Activated T-helper 1 cell treated with anti-CD3 and anti-CD28 coated beads, Interleukin-12 subunit alpha, Interleukin-12 subunit beta, Interleukin-2, Interleukin-4 antibody, amounts not matched to agents 30 ng/mL and 10 ng/mL and 1 ng/mL, durations not matched to agents 14 hours and 24 hours and 36 hours (primary cell): Measurements from ENCODE around the gene SPINDOC. TPM values are rescaled to one million over a fixed set of nuclear protein-coding genes. Genes with fewer than 3 reads are reported as not detected.

Source experiments
- DNase-seq: peaks from one replicate; pipeline ENCODE4 v3.0.0; 2021; ENCODE audit warnings: low spot score
- H3K27ac Mint-ChIP-seq: one replicate; pipeline ENCODE4 v1.8.0; 2021; ENCODE audit warnings: mild to moderate bottlenecking, mixed read lengths
- H3K27me3 Mint-ChIP-seq: one replicate; pipeline ENCODE4 v1.8.0; 2022; ENCODE audit warnings: mild to moderate bottlenecking, moderate library complexity, mixed read lengths; ENCODE audit not compliant: insufficient read depth
- H3K36me3 Mint-ChIP-seq: one replicate; pipeline ENCODE4 v1.8.0; 2021; ENCODE audit warnings: low read depth, mixed read lengths
- H3K4me1 Mint-ChIP-seq: one replicate; pipeline ENCODE4 v1.8.0; 2021; ENCODE audit warnings: low read depth, mixed read lengths
- H3K4me3 Mint-ChIP-seq: one replicate; pipeline ENCODE4 v1.8.0; 2021; ENCODE audit warnings: mild to moderate bottlenecking, moderate library complexity, mixed read lengths
- H3K9me3 Mint-ChIP-seq: one replicate; pipeline ENCODE4 v1.8.0; 2021; ENCODE audit warnings: mixed read lengths
- intact Hi-C: fragments of 100-400 bp; cut with micrococcal nuclease; formaldehyde crosslinking; loops from one replicate; pipeline ENCODE4 v1.15.1; 2024
- total RNA-seq: library from RNA; stranded (reverse); gene quantifications from 2 replicates; pipeline ENCODE4 v1.2.3, GENCODE V29; 2022

SPINDOC gene
- total RNA-seq, 1 donor from 2014 or later, result 64.3 TPM

DNA sequence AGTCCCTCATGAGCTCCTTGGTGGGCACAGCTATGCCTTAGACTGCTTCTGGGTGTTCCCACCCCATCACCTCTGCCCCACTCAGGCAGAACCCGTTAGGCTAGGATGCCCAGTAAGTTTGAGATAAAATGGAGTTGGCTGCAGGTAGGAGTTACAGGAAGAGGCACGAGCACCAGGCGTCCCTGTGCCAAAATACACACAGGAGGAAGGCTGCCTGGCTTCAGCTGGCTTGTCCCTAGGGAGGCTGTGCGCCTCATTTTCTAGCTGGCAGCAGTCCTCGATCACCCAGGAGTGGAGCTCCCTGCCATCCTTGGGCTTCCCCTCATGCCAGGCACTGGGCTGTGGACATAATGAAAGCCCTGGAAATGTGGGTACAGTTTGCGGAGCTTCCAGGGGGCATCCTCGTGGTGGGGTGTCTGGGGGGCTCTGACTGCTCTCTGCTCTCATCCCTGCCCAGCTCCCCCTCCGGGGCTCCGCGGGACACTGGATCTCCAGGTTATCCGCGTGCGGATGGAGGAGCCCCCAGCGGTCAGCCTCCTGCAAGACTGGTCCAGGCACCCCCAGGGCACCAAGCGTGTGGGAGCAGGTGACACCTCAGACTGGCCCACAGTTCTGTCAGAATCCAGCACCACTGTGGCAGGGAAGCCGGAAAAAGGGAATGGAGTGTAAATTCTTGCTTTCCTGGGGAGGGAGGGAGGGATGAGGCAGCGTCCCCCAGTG, 13.4 kb downstream of the SPINDOC start:
- no peaks in the 10 kb centered on the region for H3K27me3 Mint-ChIP-seq
- H3K9me3 Mint-ChIP-seq, result no peaks in the 10 kb centered on the region
- H3K36me3 Mint-ChIP-seq, result peaks cover 26% of the 10 kb centered on the region
- DNase-seq, result no peak
- H3K4me1 Mint-ChIP-seq, result no peaks in the 10 kb centered on the region
- intact Hi-C loops, result no loop called here
- no peak overlapping the region for H3K27ac Mint-ChIP-seq
- H3K4me3 Mint-ChIP-seq, result no peak overlapping the region

DNA sequence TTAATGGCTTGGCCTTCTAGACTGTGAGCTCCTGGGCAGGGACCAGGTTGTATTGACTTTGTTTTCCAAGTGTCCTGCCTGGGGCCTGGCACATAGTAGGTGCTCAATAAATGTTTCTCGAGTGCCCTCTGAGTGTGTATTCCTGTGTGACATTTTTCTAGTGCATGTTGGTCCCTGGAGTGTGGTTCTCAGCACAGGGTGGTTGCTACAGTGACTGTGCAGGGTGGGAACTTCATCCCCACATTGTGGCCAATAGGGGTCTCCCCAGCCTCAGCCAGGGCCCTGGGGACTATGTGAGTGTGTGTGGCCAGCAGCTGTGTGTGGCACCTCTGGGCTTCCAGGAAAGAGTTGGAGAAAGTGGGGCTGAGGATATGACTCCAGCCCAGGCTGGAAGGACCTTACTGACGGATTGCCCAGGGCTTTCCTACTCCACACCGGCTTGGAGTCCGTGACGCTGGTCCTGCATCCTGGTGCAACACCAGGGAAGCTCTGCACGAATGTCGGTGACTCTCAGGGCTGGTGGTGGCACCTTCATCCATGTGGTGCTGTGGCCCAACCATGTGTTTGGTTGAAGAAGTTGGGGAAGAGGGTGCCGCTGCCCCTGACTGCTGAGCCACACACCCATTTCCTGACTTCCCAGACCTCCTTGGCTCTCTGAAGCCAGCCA, 16.7 kb downstream of the SPINDOC start:
- intact Hi-C loops, result no loop called here
- Mint-ChIP-seq H3K27me3 (no peaks in the 10 kb centered on the region), H3K4me3 (no peak overlapping the region), H3K36me3 (peaks cover 7% of the 10 kb centered on the region), H3K9me3 (no peaks in the 10 kb centered on the region), H3K27ac (no peak overlapping the region), H3K4me1 (peaks cover 4% of the 10 kb centered on the region)
- no peak for DNase-seq

DNA sequence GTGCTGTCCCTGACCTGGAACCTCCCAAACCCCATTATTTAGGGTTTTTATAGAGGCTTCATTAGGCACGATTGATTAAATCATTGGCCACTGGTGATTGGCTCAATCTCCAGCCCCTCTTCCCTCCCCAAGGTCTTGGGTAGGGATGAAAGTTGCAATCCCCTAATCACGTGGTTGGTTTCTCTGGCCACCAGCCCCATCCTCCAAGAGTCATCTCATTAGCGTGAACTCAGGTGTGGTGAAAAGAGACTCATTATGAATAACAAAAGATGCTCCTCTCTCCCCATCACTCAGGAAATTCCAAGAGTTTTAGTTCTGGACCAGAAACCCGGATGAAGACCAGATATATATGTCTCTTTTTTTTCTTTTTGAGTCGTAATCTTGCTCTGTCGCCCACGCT, 18.1 kb downstream of the SPINDOC start:
- H3K27me3 Mint-ChIP-seq, result peaks cover 5% of the 10 kb centered on the region
- no peak overlapping the region for H3K4me3 Mint-ChIP-seq
- peaks cover 3% of the 10 kb centered on the region for H3K36me3 Mint-ChIP-seq
- intact Hi-C loops, result no loop called here
- no peak overlapping the region for H3K27ac Mint-ChIP-seq
- DNase-seq, result no peak
- no peaks in the 10 kb centered on the region for H3K9me3 Mint-ChIP-seq
- H3K4me1 Mint-ChIP-seq, result peaks cover 11% of the 10 kb centered on the region

DNA sequence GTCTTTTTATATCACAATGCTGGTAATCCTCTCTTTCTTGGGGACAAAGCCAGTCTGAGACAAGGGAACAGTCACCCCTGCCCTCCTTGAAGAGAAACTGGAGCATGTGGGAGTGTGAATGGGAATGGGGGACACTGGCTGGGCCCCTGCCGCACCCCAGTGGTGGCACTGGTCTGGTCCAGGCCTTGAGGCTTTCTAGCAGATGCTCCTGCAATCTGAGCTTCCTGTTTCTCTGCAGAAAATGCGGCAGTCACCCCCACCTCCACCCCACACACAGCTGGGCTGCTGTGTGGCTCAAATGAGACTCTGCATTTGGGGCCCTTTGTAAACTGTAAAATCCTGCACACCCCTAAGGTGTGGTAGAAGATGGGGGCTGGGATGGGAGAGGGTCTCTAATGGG, 19.1 kb downstream of the SPINDOC start:
- peaks cover 5% of the 10 kb centered on the region for H3K27me3 Mint-ChIP-seq
- peaks cover 5% of the 10 kb centered on the region for H3K36me3 Mint-ChIP-seq
- H3K4me1 Mint-ChIP-seq, result peaks cover 17% of the 10 kb centered on the region
- no peak for DNase-seq
- no peak overlapping the region for H3K27ac Mint-ChIP-seq
- no peaks in the 10 kb centered on the region for H3K9me3 Mint-ChIP-seq
- intact Hi-C loops, result no loop called here
- H3K4me3 Mint-ChIP-seq, result no peak overlapping the region

DNA sequence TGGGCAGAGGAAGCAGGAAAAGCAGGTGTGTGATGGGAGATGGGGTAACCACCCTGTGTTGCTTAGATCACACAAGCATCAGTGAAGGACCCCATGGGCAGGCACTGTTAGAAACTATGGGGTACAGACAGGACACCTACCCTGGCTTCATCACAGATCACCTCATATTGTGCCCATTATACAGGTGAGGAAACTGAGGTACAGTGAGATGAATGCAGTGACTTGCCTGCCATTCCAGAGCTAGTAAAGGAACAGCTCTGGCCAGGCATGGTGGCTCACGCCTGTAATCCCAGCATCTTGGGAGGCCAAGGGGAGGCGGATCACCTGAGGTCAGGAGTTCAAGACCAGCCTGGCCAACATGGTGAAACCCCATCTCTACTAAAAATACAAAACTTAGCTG, 19.8 kb downstream of the SPINDOC start:
- H3K27me3 Mint-ChIP-seq, result peaks cover 5% of the 10 kb centered on the region
- intact Hi-C loops, result no loop called here
- no peak for DNase-seq
- no peak overlapping the region for H3K4me3 Mint-ChIP-seq
- peaks cover 2% of the 10 kb centered on the region for H3K36me3 Mint-ChIP-seq
- peaks cover 24% of the 10 kb centered on the region for H3K4me1 Mint-ChIP-seq
- H3K27ac Mint-ChIP-seq, result no peak overlapping the region
- H3K9me3 Mint-ChIP-seq, result no peaks in the 10 kb centered on the region

DNA sequence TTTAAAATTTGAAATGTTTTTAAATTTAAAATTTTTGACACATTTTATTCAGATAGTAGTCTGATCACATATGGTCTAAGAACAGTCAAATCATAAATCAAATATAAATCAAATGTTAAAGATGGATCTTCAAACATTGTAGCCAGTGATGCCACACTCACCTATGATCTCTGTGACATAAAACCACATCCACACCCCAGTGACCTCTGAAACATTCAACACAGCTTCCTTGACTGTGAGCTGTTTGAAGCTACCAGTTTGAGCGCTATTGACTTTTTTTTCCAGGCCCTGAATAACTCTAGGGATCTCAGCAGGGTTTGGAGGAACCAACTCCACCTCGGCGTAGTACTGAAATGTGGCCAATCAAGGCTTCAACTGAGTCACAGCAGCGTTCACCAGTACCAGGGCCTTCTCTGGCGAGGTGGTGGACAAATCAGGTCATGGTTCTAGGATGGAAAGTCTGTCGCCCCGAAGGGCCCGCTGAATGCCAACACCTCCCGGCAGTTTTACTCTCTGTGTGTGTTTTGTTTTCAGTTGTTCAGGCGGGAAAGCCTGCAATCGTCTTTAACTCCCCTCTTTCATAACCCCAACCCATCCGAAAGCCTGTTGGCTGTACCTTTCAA, 21.4 kb downstream of the SPINDOC start:
- H3K27ac Mint-ChIP-seq, result no peak overlapping the region

GRCh38 chr11:63835158-63835545, 21.9 kb downstream of the SPINDOC start:
- Mint-ChIP-seq H3K4me1 (peaks cover 33% of the 10 kb centered on the region), H3K9me3 (no peaks in the 10 kb centered on the region), H3K27me3 (peaks cover 5% of the 10 kb centered on the region), H3K36me3 (peaks cover 6% of the 10 kb centered on the region), H3K27ac (no peak overlapping the region), H3K4me3 (no peak overlapping the region)
- no peak for DNase-seq
- intact Hi-C loops, result no loop called here

More for the DNA sequence above, 21.4 kb downstream of the SPINDOC start:
- H3K4me1 Mint-ChIP-seq, result peaks cover 28% of the 10 kb centered on the region
- no peak overlapping the region for H3K4me3 Mint-ChIP-seq
- H3K27me3 Mint-ChIP-seq, result peaks cover 5% of the 10 kb centered on the region
- no peaks in the 10 kb centered on the region for H3K9me3 Mint-ChIP-seq
- DNase-seq, result no peak
- peaks cover 2% of the 10 kb centered on the region for H3K36me3 Mint-ChIP-seq
- intact Hi-C loops, result no loop called here

- peak overlapping the region; percentile 57 for H3K4me3 Mint-ChIP-seq
- intact Hi-C loops, result loop anchor here (1.0 kb wide), 4 partner anchors 51 to 109 kb away; no protein-coding TSS in a partner anchor
- peak overlapping the region; percentile 77 for H3K27ac Mint-ChIP-seq
- peaks cover 14% of the 10 kb centered on the region for H3K36me3 Mint-ChIP-seq
- DNase-seq, result peak; percentile 66
- peaks cover 51% of the 10 kb centered on the region for H3K4me1 Mint-ChIP-seq
- H3K9me3 Mint-ChIP-seq, result no peaks in the 10 kb centered on the region
- H3K27me3 Mint-ChIP-seq, result peaks cover 5% of the 10 kb centered on the region
Observed at GRCh38 chr11:63837027-63837688, 23.9 kb downstream of the SPINDOC start.

DNA sequence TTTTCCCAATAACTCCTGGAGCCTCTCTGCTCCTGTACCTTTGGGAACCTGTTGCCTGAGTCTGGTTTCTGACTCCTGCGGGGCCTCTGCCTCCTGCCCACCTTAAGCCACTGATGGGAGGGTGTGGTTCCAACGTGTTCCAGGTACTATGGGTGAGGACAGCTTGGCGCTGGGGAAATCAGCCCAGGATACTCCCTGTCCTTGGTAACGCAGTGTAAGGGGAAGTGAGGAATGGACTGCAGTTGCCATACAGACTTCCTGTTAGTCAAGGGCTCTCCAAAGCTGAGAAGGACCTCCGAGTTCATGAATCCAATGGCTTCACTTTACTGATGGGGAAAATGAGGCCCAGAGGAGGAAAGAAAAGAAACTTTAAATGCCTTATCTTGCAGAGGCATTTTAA, 24.5 kb downstream of the SPINDOC start:
- Mint-ChIP-seq H3K4me1 (peaks cover 54% of the 10 kb centered on the region), H3K4me3 (peak overlapping the region; percentile 83), H3K36me3 (peaks cover 16% of the 10 kb centered on the region), H3K9me3 (no peaks in the 10 kb centered on the region), H3K27me3 (peaks cover 5% of the 10 kb centered on the region), H3K27ac (peak overlapping the region; percentile 77)
- DNase-seq, result no peak
- intact Hi-C loops, result loop anchor here (1.0 kb wide), 15 partner anchors 24 to 468 kb away; partner anchors contain the start of genes COX8A, ESRRA, RTN3 and SPINDOC

DNA sequence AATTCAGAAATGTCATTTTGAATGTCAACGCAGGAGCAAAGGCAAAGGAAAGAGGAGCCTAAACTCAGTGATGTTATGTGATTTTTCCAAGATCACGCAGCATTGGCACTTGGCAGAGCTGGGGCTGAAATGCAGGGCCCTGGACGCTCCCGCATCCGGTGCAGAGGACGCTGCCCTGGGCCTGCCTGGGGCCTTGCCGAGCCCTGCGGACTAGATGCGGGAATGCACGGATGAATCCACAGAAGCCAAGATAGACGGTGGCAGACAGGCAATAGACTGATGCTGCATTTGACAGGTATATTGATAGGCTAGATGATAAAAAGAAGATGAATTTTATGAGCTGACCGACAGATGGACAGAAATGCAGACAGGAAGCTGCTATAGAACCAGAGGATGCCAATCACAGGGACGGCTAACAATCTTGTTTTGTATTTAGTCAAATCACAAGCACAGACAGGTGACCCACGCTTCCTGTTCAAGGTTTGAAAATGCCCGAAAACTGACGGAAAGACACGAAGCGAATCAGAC, 25.0 kb downstream of the SPINDOC start:
- H3K4me3 Mint-ChIP-seq, result peak overlapping the region; percentile 83

GRCh38 chr11:63838678-63839507, 25.6 kb downstream of the SPINDOC start, which contains the start of gene MARK2:
Gene MARK2, plus strand, starts transcription at chr11:63839110. Its CDS starts 397 bp downstream, at chr11:63839507.
- Mint-ChIP-seq H3K27me3 (peaks cover 5% of the 10 kb centered on the region), H3K4me1 (peaks cover 59% of the 10 kb centered on the region), H3K27ac (peak within 1 kb of the TSS; percentile 83), H3K4me3 (peak within 1 kb of the TSS; percentile 88), H3K9me3 (no peaks in the 10 kb centered on the region), H3K36me3 (peaks cover 25% of the 10 kb centered on the region)
- intact Hi-C loops, result loop anchor here (1.0 kb wide), 12 partner anchors 26 to 466 kb away; partner anchors contain the start of genes COX8A, ESRRA, RTN3 and SPINDOC
- DNase-seq, result peak; percentile 99

More for the DNA sequence above, 25.0 kb downstream of the SPINDOC start:
- intact Hi-C loops, result loop anchor here (1.0 kb wide), 11 partner anchors 25 to 467 kb away; partner anchors contain the start of genes COX8A, ESRRA, RTN3 and SPINDOC
- H3K36me3 Mint-ChIP-seq, result peaks cover 21% of the 10 kb centered on the region
- no peak for DNase-seq
- H3K27ac Mint-ChIP-seq, result peak overlapping the region; percentile 77
- peaks cover 59% of the 10 kb centered on the region for H3K4me1 Mint-ChIP-seq
- H3K27me3 Mint-ChIP-seq, result peaks cover 5% of the 10 kb centered on the region
- H3K9me3 Mint-ChIP-seq, result no peaks in the 10 kb centered on the region
